Smooth muscle cell (in vitro differentiated cells): ENCODE data around the gene ADARB1. TPM values are rescaled to one million over a fixed set of nuclear protein-coding genes. Genes with fewer than 3 reads are reported as not detected.

Experiments
- DNase-seq: peaks from one replicate; lab custom pipeline; 2025; ENCODE audit not compliant: unreplicated experiment; lab: John Stamatoyannopoulos, UW
- H2AFZ ChIP-seq: fragments of 200-600 bp; sonication (generic); 2 replicates; pipeline ENCODE4 v1.6.0; 2016; ENCODE audit warnings: antibody characterized with exemption, low read depth, mild to moderate bottlenecking
- H3F3A ChIP-seq: fragments of 200-600 bp; sonication (generic); 2 replicates; pipeline ENCODE4 v1.6.0; 2017; ENCODE audit warnings: antibody characterized with exemption, low read depth
- H3K27ac ChIP-seq: fragments of 200-600 bp; sonication (generic); 2 replicates; pipeline ENCODE4 v1.5.1; 2016; ENCODE audit warnings: low read depth, mild to moderate bottlenecking
- H3K27me3 ChIP-seq: fragments of 200-600 bp; sonication (generic); 2 replicates; pipeline ENCODE4 v1.6.1; 2016; ENCODE audit warnings: low read depth, mild to moderate bottlenecking
- H3K36me3 ChIP-seq: fragments of 200-600 bp; sonication (generic); 2 replicates; pipeline ENCODE4 v1.5.1; 2016; ENCODE audit warnings: low read depth
- H3K4me1 ChIP-seq: fragments of 200-600 bp; sonication (generic); 2 replicates; pipeline ENCODE4 v1.5.1; 2016; ENCODE audit warnings: low read depth
- H3K4me2 ChIP-seq: fragments of 200-600 bp; sonication (generic); 2 replicates; pipeline ENCODE4 v1.6.0; 2016; ENCODE audit warnings: mild to moderate bottlenecking
- H3K4me3 ChIP-seq: fragments of 200-600 bp; sonication (generic); 2 replicates; pipeline ENCODE4 v1.5.1; 2016; ENCODE audit warnings: mild to moderate bottlenecking
- H3K79me2 ChIP-seq: fragments of 200-600 bp; sonication (generic); 2 replicates; pipeline ENCODE4 v1.6.0; 2016; ENCODE audit warnings: low read depth, mild to moderate bottlenecking
- H3K9ac ChIP-seq: fragments of 200-600 bp; sonication (generic); 2 replicates; pipeline ENCODE4 v1.6.0; 2016; ENCODE audit warnings: low read depth
- H3K9me3 ChIP-seq: fragments of 200-600 bp; sonication (generic); replicated peaks from 2 replicates; pipeline ENCODE4 v1.5.1; 2016; ENCODE audit warnings: low read depth
- H4K20me1 ChIP-seq: fragments of 200-600 bp; sonication (generic); 2 replicates; pipeline ENCODE4 v1.6.0; 2016; ENCODE audit warnings: low read depth
- WGBS: methylation state at CpG from one replicate; pipeline ENCODE4 v1.1.7; 2016; ENCODE audit warnings: low lambda C conversion rate; 5-methylcytosine and 5-hydroxymethylcytosine counted together
- polyA plus RNA-seq: library from polyadenylated mRNA; unstranded; fragments of >200 nt; fragmentation: Nextera tagmentation; extraction: Ambion mirVana; gene quantifications from 2 replicates; pipeline ENCODE4 v1.2.1, GENCODE V29; 2016
- total RNA-seq: library from RNA; depleted of rRNA; stranded (reverse); fragments of >200 nt; gene quantifications from 2 replicates; pipeline ENCODE4 v1.2.3, GENCODE V29; 2014
- TF ChIP-seq, protein P1 (sequence below): fragments of 200-600 bp; sonication (generic); IDR thresholded peaks from 2 replicates; pipeline ENCODE4 v1.5.1; 2017; ENCODE audit warnings: borderline replicate concordance, mild to moderate bottlenecking, antibody characterized with exemption; ENCODE audit not compliant: insufficient read depth, poor library complexity, severe bottlenecking

The ADARB1 gene, protein sequence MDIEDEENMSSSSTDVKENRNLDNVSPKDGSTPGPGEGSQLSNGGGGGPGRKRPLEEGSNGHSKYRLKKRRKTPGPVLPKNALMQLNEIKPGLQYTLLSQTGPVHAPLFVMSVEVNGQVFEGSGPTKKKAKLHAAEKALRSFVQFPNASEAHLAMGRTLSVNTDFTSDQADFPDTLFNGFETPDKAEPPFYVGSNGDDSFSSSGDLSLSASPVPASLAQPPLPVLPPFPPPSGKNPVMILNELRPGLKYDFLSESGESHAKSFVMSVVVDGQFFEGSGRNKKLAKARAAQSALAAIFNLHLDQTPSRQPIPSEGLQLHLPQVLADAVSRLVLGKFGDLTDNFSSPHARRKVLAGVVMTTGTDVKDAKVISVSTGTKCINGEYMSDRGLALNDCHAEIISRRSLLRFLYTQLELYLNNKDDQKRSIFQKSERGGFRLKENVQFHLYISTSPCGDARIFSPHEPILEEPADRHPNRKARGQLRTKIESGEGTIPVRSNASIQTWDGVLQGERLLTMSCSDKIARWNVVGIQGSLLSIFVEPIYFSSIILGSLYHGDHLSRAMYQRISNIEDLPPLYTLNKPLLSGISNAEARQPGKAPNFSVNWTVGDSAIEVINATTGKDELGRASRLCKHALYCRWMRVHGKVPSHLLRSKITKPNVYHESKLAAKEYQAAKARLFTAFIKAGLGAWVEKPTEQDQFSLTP
- 20.3 and 28.9 TPM in 2 replicates for total RNA-seq
- 25.6 and 27.6 TPM in 2 replicates for polyA plus RNA-seq

DNA sequence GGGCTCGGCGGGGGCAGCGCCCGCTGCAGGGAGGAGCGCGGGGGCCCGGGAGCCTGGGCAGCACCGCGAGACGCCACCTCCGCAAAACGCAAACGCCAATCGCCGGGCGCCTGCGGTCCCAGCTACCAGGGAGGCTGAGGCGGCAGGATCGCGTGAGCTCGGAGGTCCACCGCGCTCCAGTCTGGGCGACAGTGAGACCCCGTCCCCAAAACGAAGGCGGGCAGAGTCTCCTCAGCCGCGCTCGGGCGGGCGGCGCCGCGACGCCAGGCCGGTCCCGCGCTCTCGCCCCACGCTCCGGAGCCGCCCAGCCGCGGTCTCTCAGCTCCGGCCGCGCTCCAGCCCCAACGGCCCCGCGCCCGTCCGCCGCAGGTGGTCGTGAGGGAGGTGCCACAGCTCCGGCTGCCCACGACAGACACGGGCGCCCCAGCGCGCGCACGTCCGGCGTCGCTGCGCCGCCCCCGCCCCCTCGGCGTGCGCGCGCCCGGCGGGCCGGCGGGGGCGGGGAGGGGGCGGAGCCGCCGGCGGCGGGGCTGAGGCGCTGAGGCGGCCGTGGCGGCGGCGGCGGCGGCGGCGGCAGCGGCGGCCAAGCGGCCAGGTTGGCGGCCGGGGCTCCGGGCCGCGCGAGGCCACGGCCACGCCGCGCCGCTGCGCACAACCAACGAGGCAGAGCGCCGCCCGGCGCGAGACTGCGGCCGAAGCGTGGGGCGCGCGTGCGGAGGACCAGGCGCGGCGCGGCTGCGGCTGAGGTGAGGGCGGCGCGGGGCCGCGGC is at the start of gene ADARB1:
Gene ADARB1, plus strand, starts transcription at position 533 of the 770 bp plus-strand sequence. CDS start 97,077 bp downstream, outside the sequence.
- no peak for DNase-seq
- peaks cover 34% of the 10 kb centered on the region for H4K20me1 ChIP-seq
- no peaks in the 10 kb centered on the region for H3K9me3 ChIP-seq

DNA sequence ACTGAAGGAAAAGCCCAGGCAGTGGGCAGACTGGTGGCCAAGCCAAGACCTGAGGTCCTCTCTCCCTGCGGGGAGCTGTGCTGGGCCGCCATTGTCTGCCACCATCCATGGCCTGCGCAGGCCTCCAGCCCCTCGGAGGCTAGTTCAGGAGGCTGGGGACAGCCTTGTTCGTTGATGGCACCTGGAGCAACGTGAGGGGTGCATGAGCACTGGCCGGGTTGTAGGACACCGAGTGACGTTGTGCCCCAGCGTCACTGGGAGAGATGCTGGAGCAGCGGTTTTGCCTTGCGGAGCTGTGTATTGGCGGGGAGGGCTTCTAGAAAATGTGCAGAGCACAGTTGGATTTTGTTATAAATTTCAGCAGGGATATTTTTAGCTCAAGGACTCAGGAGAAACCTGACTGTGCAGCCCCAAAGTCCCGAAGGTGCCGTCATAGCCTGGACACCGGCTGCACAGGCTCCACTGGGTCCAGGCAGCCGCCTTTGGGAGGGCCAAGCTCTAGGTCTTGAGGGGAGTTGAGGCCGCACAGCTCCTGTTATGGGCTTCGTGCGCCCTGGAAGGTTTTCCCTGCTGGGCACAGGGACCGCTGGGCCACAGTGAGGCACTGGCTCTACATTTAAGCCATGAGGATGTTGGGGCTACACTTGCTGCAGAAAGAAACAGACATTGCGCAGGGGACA is 48.2 kb upstream of the ADARB1 start:
- H4K20me1 ChIP-seq = no peaks in the 10 kb centered on the region
- no peaks in the 10 kb centered on the region for H3K36me3 ChIP-seq
- H3K79me2 ChIP-seq = no peaks in the 10 kb centered on the region
- peaks cover 8% of the 10 kb centered on the region for H3F3A ChIP-seq
- DNase-seq = no peak
- no peak overlapping the region for H3K9ac ChIP-seq
- WGBS = 96% methylated on average over 22 of the region's 22 CpGs
- TF ChIP-seq, protein P1, sequence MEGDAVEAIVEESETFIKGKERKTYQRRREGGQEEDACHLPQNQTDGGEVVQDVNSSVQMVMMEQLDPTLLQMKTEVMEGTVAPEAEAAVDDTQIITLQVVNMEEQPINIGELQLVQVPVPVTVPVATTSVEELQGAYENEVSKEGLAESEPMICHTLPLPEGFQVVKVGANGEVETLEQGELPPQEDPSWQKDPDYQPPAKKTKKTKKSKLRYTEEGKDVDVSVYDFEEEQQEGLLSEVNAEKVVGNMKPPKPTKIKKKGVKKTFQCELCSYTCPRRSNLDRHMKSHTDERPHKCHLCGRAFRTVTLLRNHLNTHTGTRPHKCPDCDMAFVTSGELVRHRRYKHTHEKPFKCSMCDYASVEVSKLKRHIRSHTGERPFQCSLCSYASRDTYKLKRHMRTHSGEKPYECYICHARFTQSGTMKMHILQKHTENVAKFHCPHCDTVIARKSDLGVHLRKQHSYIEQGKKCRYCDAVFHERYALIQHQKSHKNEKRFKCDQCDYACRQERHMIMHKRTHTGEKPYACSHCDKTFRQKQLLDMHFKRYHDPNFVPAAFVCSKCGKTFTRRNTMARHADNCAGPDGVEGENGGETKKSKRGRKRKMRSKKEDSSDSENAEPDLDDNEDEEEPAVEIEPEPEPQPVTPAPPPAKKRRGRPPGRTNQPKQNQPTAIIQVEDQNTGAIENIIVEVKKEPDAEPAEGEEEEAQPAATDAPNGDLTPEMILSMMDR = no peak
- H3K27me3 ChIP-seq = no peaks in the 10 kb centered on the region
- no peak overlapping the region for H3K4me3 ChIP-seq
- no peak overlapping the region for H3K4me2 ChIP-seq
- no peak overlapping the region for H2AFZ ChIP-seq
- peaks cover 22% of the 10 kb centered on the region for H3K4me1 ChIP-seq
- no peak overlapping the region for H3K27ac ChIP-seq
- no peaks in the 10 kb centered on the region for H3K9me3 ChIP-seq

More for the DNA sequence above, at the start of gene ADARB1:
- Histone ChIP-seq H3K4me2 (peak within 1 kb of the TSS; percentile 93), H3F3A (peaks cover 11% of the 10 kb centered on the region), H3K4me1 (no peaks in the 10 kb centered on the region), H3K9ac (peak within 1 kb of the TSS; percentile 48), H3K27me3 (no peaks in the 10 kb centered on the region), H3K27ac (peak within 1 kb of the TSS; percentile 73), H3K36me3 (no peaks in the 10 kb centered on the region), H3K79me2 (peaks cover 44% of the 10 kb centered on the region), H3K4me3 (peak within 1 kb of the TSS; percentile 82), H2AFZ (peak within 1 kb of the TSS; percentile 64)
- TF ChIP-seq, protein P1 = no peak
- under 1% methylated on average over 61 of the region's 132 CpGs for WGBS

DNA sequence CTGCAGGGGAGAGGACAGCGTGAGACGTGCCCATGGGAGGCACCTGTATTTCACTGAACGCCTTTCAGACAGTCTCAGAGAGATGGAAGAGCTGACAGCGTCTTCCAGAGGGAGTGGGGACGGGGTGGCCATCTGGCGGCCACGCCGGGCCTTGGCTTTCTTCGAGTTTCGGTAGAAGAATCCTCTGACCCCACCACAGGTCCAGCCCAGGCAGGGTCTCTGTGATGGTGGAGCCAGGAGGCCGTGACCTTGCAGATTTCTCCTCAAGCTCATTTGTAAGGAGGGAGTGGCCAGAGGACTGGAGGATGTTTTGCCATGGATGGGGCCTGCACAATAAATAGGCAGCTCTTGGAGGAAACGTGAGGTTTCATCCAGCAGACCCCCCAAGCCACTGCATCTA is 47.6 kb upstream of the ADARB1 start:
- H3K27me3 ChIP-seq = no peaks in the 10 kb centered on the region
- H3K36me3 ChIP-seq = no peaks in the 10 kb centered on the region
- WGBS = 82% methylated on average over 12 of the region's 12 CpGs
- H4K20me1 ChIP-seq = no peaks in the 10 kb centered on the region
- peaks cover 8% of the 10 kb centered on the region for H3F3A ChIP-seq
- no peak overlapping the region for H3K9ac ChIP-seq
- peaks cover 28% of the 10 kb centered on the region for H3K4me1 ChIP-seq
- no peak overlapping the region for H3K27ac ChIP-seq
- TF ChIP-seq, protein P1 = no peak
- no peaks in the 10 kb centered on the region for H3K79me2 ChIP-seq
- no peak overlapping the region for H2AFZ ChIP-seq
- H3K9me3 ChIP-seq = no peaks in the 10 kb centered on the region
- no peak overlapping the region for H3K4me2 ChIP-seq
- DNase-seq = no peak
- no peak overlapping the region for H3K4me3 ChIP-seq
